SK-N-SH (cell line): ENCODE data around the gene ZNF530. TPM values are rescaled to one million over a fixed set of nuclear protein-coding genes. Genes with fewer than 3 reads are reported as not detected.

Source experiments
- CTCF ChIA-PET: fragments of 300-600, 350-600 bp; formaldehyde crosslinking; extraction: SDS; loops from one replicate; lab custom pipeline; 2021; lab: Yijun Ruan, JAX
- POLR2A ChIA-PET: fragments of 350-600 bp; sonication (Branson Sonifier 250); formaldehyde crosslinking; extraction: SDS; loops from one replicate; lab custom pipeline; 2020; ENCODE audit warnings: antibody characterized with exemption, inconsistent platforms; lab: Yijun Ruan, JAX
- DNase-seq: peaks from one replicate; pipeline ENCODE4 v3.0.0; 2012
- H2AFZ ChIP-seq: fragments of 200-600 bp; sonication (generic); 2 replicates; pipeline ENCODE4 v1.8.1; 2016; ENCODE audit warnings: antibody characterized with exemption, mild to moderate bottlenecking, low read depth
- H3F3A ChIP-seq: fragments of 200-600 bp; sonication (generic); replicated peaks from 2 replicates; pipeline ENCODE3; 2016; ENCODE audit warnings: antibody characterized with exemption, mild to moderate bottlenecking; ENCODE audit not compliant: insufficient read depth
- H3K27ac ChIP-seq, 2 experiments: fragments of 200-500 bp in 1 of 2; fragments of 200-600 bp in 1 of 2; sonication (Bioruptor generic) in 1 of 2; sonication (generic), shearing (Covaris generic) in 1 of 2; 2 replicates each; pipeline versions ENCODE4 v1.5.1 to v1.6.1; 2014 to 2016; ENCODE audit warnings: low read depth in 2 of 2, inconsistent platforms in 1 of 2, low read length in 1 of 2, mild to moderate bottlenecking in 1 of 2, mixed read lengths in 1 of 2
- H3K27me3 ChIP-seq: fragments of 200-600 bp; sonication (generic), shearing (Covaris generic); 2 replicates; pipeline ENCODE4 v1.6.1; 2016; ENCODE audit warnings: mixed run types; ENCODE audit not compliant: insufficient read depth
- H3K36me3 ChIP-seq, 2 experiments: fragments of 200-500 bp in 1 of 2; fragments of 200-600 bp in 1 of 2; sonication (Bioruptor generic) in 1 of 2; sonication (generic) in 1 of 2; replicated peaks in 1 of 2; 2 replicates each; pipeline versions ENCODE3 to v1.5.1; 2014 to 2016; ENCODE audit warnings: low read length in 1 of 2, mild to moderate bottlenecking in 1 of 2; ENCODE audit not compliant: insufficient read depth in 2 of 2, control insufficient read depth in 1 of 2
- H3K4me1 ChIP-seq, 2 experiments: fragments of 200-500 bp in 1 of 2; fragments of 200-600 bp in 1 of 2; sonication (Bioruptor generic) in 1 of 2; sonication (generic), shearing (Covaris generic) in 1 of 2; 2 replicates each; pipeline versions ENCODE4 v1.5.1 to v1.6.1; 2014 to 2016; ENCODE audit warnings: low read depth in 1 of 2, low read length in 1 of 2, mixed run types in 1 of 2; ENCODE audit not compliant: insufficient read depth in 2 of 2, control insufficient read depth in 1 of 2
- H3K4me2 ChIP-seq: fragments of 200-600 bp; sonication (generic), shearing (Covaris generic); 2 replicates; pipeline ENCODE4 v1.6.1; 2017; ENCODE audit warnings: mixed run types
- H3K4me3 ChIP-seq, 2 experiments: fragments of 200-500 bp in 1 of 2; fragments of 200-600 bp in 1 of 2; sonication (Bioruptor generic) in 1 of 2; sonication (generic), shearing (Covaris generic) in 1 of 2; 2 replicates each; pipeline versions ENCODE4 v1.5.1 to v1.8.1; 2014 to 2016; ENCODE audit warnings: low read depth in 2 of 2, inconsistent platforms in 1 of 2, low read length in 1 of 2, mild to moderate bottlenecking in 1 of 2, mixed read lengths in 1 of 2, moderate library complexity in 1 of 2
- H3K79me2 ChIP-seq: fragments of 200-600 bp; sonication (generic); 2 replicates; pipeline ENCODE4 v1.8.1; 2017; ENCODE audit warnings: mild to moderate bottlenecking; ENCODE audit not compliant: insufficient read depth
- H3K9ac ChIP-seq: fragments of 200-600 bp; sonication (generic); 2 replicates; pipeline ENCODE4 v1.6.1; 2017; ENCODE audit warnings: mixed run types
- H3K9me2 ChIP-seq: fragments of 200-600 bp; sonication (generic); 2 replicates; pipeline ENCODE4 v1.6.1; 2017; ENCODE audit warnings: mixed run types
- H3K9me3 ChIP-seq: fragments of 200-600 bp; sonication (generic); 2 replicates; pipeline ENCODE4 v1.6.1; 2017; ENCODE audit warnings: mixed run types, mild to moderate bottlenecking, moderate library complexity
- H4K20me1 ChIP-seq: fragments of 200-600 bp; sonication (generic); 2 replicates; pipeline ENCODE4 v1.6.1; 2017; ENCODE audit warnings: mild to moderate bottlenecking, mixed run types; ENCODE audit not compliant: insufficient read depth
- ELF1 ChIP-seq: IDR thresholded peaks from 2 replicates; pipeline ENCODE4 v1.4.0; 2012
- EP300 ChIP-seq, 2 experiments: IDR thresholded peaks; 2 replicates each; pipeline versions ENCODE4 v1.4.0 to v1.6.1; 2012; ENCODE audit warnings: borderline replicate concordance in 1 of 2, low read depth in 1 of 2, low read length in 1 of 2
- FOXM1 ChIP-seq: IDR thresholded peaks from 2 replicates; pipeline ENCODE4 v1.4.0; 2012; ENCODE audit warnings: low read depth, mild to moderate bottlenecking
- GATA2 ChIP-seq: sonication (generic); formaldehyde crosslinking; IDR thresholded peaks from 2 replicates; pipeline ENCODE4 v1.5.0; 2020; ENCODE audit warnings: mild to moderate bottlenecking, missing genetic modification reagents
- NFIC ChIP-seq: IDR thresholded peaks from 2 replicates; pipeline ENCODE4 v1.4.0; 2012; ENCODE audit warnings: borderline replicate concordance
- RCOR1 ChIP-seq: fragments of 150-350 bp; IDR thresholded peaks from 2 replicates; pipeline ENCODE4 v1.6.1; 2017; ENCODE audit warnings: antibody characterized with exemption, low read length
- RXRA ChIP-seq: IDR thresholded peaks from 2 replicates; pipeline ENCODE4 v1.4.0; 2012; ENCODE audit warnings: low read depth, mild to moderate bottlenecking, borderline replicate concordance
- TEAD4 ChIP-seq: IDR thresholded peaks from 2 replicates; pipeline ENCODE4 v1.4.0; 2012; ENCODE audit warnings: mild to moderate bottlenecking, borderline replicate concordance; ENCODE audit not compliant: insufficient read depth
- YY1 ChIP-seq: IDR thresholded peaks from 2 replicates; pipeline ENCODE4 v1.4.0; 2012; ENCODE audit warnings: low read depth, mild to moderate bottlenecking
- WGBS: methylation state at CpG from one replicate; pipeline ENCODE4 v1.1.6; 2017; ENCODE audit warnings: low lambda C conversion rate; 5-methylcytosine and 5-hydroxymethylcytosine counted together
- polyA plus RNA-seq, 3 experiments: library from polyadenylated mRNA; depleted of rRNA; stranded (reverse); fragments of >200 nt; gene quantifications; 2 replicates each; pipeline ENCODE4 v1.2.3, GENCODE V29; 2012

Gene ZNF530
- polyA plus RNA-seq, 1 of the 3 experiments (the other 2 are of a cell fraction), result 4.6 TPM

- TF ChIP-seq RXRA (no peak), ELF1 (no peak), EP300 (IDR thresholded peaks at IDR 0.05; ENCODE audit: borderline replicate concordance in 1 of 2, low read depth in 1 of 2, low read length in 1 of 2) (no peak), TEAD4 (no peak), FOXM1 (no peak)
- TF ChIP-seq, all 33 proteins: peak for 0
- 25% methylated on average over 6 of the region's 6 CpGs for WGBS
- CTCF ChIA-PET, result interaction anchor here (1.1 kb wide), 1 partner anchor 14 kb away, joined by 3 read pairs; no protein-coding TSS in a partner anchor
- Histone ChIP-seq H3K9ac (no peak overlapping the region), H3K9me3 (no peaks in the 10 kb centered on the region), H3K4me1 (no peaks in the 10 kb centered on the region; a peak in 1 of 4 replicates), H4K20me1 (no peaks in the 10 kb centered on the region), H3K79me2 (no peaks in the 10 kb centered on the region), H3K36me3 (no peaks in the 10 kb centered on the region), H3K4me2 (no peak overlapping the region), H2AFZ (no peak overlapping the region), H3K4me3 (no peak overlapping the region), H3K27ac (no peak overlapping the region), H3K27me3 (no peaks in the 10 kb centered on the region), H3K9me2 (no peaks in the 10 kb centered on the region), H3F3A (no peaks in the 10 kb centered on the region)
- POLR2A ChIA-PET, result no interaction called here
- no peak for DNase-seq
Observed at GRCh38 chr19:57651654-57651996, 51.9 kb downstream of the ZNF530 start.

GRCh38 chr19:57653689-57654088 is 54.0 kb downstream of the ZNF530 start:
- H3K4me1 ChIP-seq, result no peaks in the 10 kb centered on the region
- no peak overlapping the region for H3K9ac ChIP-seq
- H2AFZ ChIP-seq, result no peak overlapping the region
- H3K27ac ChIP-seq, result no peak overlapping the region
- no peaks in the 10 kb centered on the region for H3K79me2 ChIP-seq
- no peak for DNase-seq
- no peaks in the 10 kb centered on the region for H3F3A ChIP-seq
- no peaks in the 10 kb centered on the region for H3K9me3 ChIP-seq
- ChIA-PET POLR2A (no interaction called here), CTCF (no interaction called here)
- WGBS, result 0% methylated on average over 2 of the region's 2 CpGs
- no peak overlapping the region for H3K4me2 ChIP-seq
- no peaks in the 10 kb centered on the region for H3K9me2 ChIP-seq
- H3K36me3 ChIP-seq, result no peaks in the 10 kb centered on the region
- H3K4me3 ChIP-seq, result no peak overlapping the region
- H3K27me3 ChIP-seq, result no peaks in the 10 kb centered on the region
- no peaks in the 10 kb centered on the region for H4K20me1 ChIP-seq
- TF ChIP-seq RCOR1 (no peak), GATA2 (CRISPR knock-in tag) (no peak)

- CTCF ChIA-PET, result no interaction called here
- WGBS, result 33% methylated on average over 1 of the region's 1 CpG
- POLR2A ChIA-PET, result no interaction called here
Observed at GRCh38 chr19:57655443-57655842, 55.8 kb downstream of the ZNF530 start.

More at GRCh38 chr19:57655443-57655842, 55.8 kb downstream of the ZNF530 start:
- DNase-seq, result no peak
- H3K4me2 ChIP-seq, result no peak overlapping the region
- no peaks in the 10 kb centered on the region for H3K79me2 ChIP-seq
- no peaks in the 10 kb centered on the region for H3K9me3 ChIP-seq
- no peak overlapping the region for H3K9ac ChIP-seq
- no peaks in the 10 kb centered on the region for H3K4me1 ChIP-seq
- H3K4me3 ChIP-seq, result no peak overlapping the region
- no peaks in the 10 kb centered on the region for H3F3A ChIP-seq
- H3K27ac ChIP-seq, result no peak overlapping the region
- H4K20me1 ChIP-seq, result no peaks in the 10 kb centered on the region
- H3K36me3 ChIP-seq, result no peaks in the 10 kb centered on the region
- H2AFZ ChIP-seq, result no peak overlapping the region
- H3K27me3 ChIP-seq, result no peaks in the 10 kb centered on the region
- H3K9me2 ChIP-seq, result no peaks in the 10 kb centered on the region
- TF ChIP-seq TEAD4, result no peak
- TF ChIP-seq NFIC, result no peak
- no peak for TF ChIP-seq YY1
